ENCODE results near the gene DHRS3. TPM values are rescaled to one million over a fixed set of nuclear protein-coding genes. Genes with fewer than 3 reads are reported as not detected.

DHRS3 gene
- total RNA-seq, 1 experiment from 2014 or later: 54.5 TPM

DNA sequence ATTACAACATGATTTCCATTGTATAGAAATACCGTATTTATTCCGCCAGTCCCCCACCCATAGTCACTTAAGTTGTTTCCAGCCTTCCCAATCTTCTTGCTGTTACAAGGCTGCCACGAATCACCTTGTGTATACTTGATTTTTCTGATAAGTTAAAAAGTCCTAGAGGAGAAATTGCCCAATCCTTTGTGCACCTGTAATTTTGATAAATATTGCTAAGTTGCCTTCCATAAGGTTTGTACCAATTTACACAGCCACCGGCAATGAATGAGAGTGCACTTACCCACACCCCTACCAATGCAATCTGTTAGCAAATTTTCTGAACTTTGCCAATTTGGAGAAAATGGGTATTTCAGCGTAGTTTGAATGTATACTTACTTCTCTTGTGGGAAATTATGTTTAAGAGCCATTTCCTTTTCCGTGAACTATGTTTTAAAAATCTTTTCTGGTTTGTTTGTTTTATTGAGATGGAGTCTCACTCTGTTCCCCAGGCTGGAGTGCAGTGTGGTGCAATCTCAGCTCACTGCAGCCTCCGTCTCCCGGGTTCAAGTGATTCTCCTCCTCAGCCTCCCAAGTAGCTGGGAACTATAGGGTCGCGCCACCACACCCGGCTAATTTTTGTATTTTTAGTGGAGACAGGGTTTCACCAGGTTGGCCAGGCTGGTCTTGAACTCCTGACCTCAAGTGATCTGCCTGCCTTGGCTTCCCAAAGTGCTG is 87.4 kb downstream of the DHRS3 start:
- Histone ChIP-seq H2AK5ac (ENCODE audit: insufficient read length, low read length) (no peak overlapping the region), H3K79me2 (ENCODE audit: insufficient read depth, low read length) (no peaks in the 10 kb centered on the region), H3K23me2 (ENCODE audit: insufficient read length, low read depth, low read length, poor library complexity, severe bottlenecking) (no peaks in the 10 kb centered on the region), H2BK5ac (ENCODE audit: insufficient read length, low read length) (no peak overlapping the region), H3K56ac (ENCODE audit: insufficient read length, low read depth, low read length) (no peak overlapping the region), H3K79me1 (ENCODE audit: insufficient read depth, low read depth, low read length, poor library complexity, severe bottlenecking) (no peaks in the 10 kb centered on the region), H2BK120ac (ENCODE audit: low read depth, low read length, poor library complexity, severe bottlenecking) (no peak overlapping the region), H2BK12ac (ENCODE audit: insufficient read length, low read depth, low read length) (no peak overlapping the region), H3K18ac (ENCODE audit: insufficient read length, low read depth, low read length) (no peak overlapping the region), H3K14ac (ENCODE audit: insufficient read depth, low read length) (no peak overlapping the region), H3K9me3 (ENCODE audit: control insufficient read depth, low read depth, low read length) (no peaks in the 10 kb centered on the region), H3K4me1 (ENCODE audit: insufficient read depth, low read length) (no peaks in the 10 kb centered on the region), H3K4ac (ENCODE audit: low read depth, low read length) (no peak overlapping the region), H4K5ac (ENCODE audit: insufficient read length, low read depth, low read length) (no peak overlapping the region), H2BK20ac (ENCODE audit: low read depth, low read length, poor library complexity, severe bottlenecking) (no peak overlapping the region), H3K27me3 (ENCODE audit: insufficient read depth, low read length) (no peaks in the 10 kb centered on the region), H4K20me1 (ENCODE audit: control insufficient read depth, insufficient read depth, insufficient read length) (no peaks in the 10 kb centered on the region), H4K8ac (replicated peaks; ENCODE audit: insufficient read length, low read depth, low read length) (no peak overlapping the region), H3K9ac (ENCODE audit: extremely low read depth, insufficient read length, low read length) (no peak overlapping the region), H3K4me2 (ENCODE audit: insufficient read depth, insufficient read length, low read length) (no peak overlapping the region), H2BK15ac (ENCODE audit: low read depth, low read length) (no peak overlapping the region), H4K91ac (ENCODE audit: insufficient read length, low read depth, low read length) (no peak overlapping the region), H3T11ph (ENCODE audit: low read length) (no peak overlapping the region), H3K27ac (ENCODE audit: insufficient read length, low read depth, low read length) (no peak overlapping the region), H2AFZ (ENCODE audit: low read length) (no peak overlapping the region), H3K23ac (ENCODE audit: insufficient read length, low read depth, low read length) (no peak overlapping the region)
- no peak for DNase-seq
- no peaks in the 10 kb centered on the region for H3K36me3 Mint-ChIP-seq (ENCODE audit: insufficient read depth in 1 of 3, low read depth in 3 of 3)
- no peaks in the 10 kb centered on the region for H3K27me3 Mint-ChIP-seq (ENCODE audit: low read depth)
- no CpG with 5 or more reads among the region's 11 CpGs for WGBS (ENCODE audit: extremely low coverage, insufficient read length, low lambda C conversion rate)
- H3K4me3 Mint-ChIP-seq: no peak overlapping the region
- H3K4me1 Mint-ChIP-seq: peaks cover 2 to 4% of the 10 kb centered on the region in 2 experiments; a peak in 3 of 4 replicates
- no peak overlapping the region for H3K27ac Mint-ChIP-seq
- TF ChIP-seq, protein P1, sequence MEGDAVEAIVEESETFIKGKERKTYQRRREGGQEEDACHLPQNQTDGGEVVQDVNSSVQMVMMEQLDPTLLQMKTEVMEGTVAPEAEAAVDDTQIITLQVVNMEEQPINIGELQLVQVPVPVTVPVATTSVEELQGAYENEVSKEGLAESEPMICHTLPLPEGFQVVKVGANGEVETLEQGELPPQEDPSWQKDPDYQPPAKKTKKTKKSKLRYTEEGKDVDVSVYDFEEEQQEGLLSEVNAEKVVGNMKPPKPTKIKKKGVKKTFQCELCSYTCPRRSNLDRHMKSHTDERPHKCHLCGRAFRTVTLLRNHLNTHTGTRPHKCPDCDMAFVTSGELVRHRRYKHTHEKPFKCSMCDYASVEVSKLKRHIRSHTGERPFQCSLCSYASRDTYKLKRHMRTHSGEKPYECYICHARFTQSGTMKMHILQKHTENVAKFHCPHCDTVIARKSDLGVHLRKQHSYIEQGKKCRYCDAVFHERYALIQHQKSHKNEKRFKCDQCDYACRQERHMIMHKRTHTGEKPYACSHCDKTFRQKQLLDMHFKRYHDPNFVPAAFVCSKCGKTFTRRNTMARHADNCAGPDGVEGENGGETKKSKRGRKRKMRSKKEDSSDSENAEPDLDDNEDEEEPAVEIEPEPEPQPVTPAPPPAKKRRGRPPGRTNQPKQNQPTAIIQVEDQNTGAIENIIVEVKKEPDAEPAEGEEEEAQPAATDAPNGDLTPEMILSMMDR (conservative IDR thresholded peaks at IDR 0.05): no peak
- no peaks in the 10 kb centered on the region for H3K9me3 Mint-ChIP-seq

Measured in H9 (cell line).